Gastroesophageal sphincter (tissue), 4 donors: ENCODE measurements around the gene CAMK1D. TPM values are rescaled to one million over a fixed set of nuclear protein-coding genes. Genes with fewer than 3 reads are reported as not detected.
"Not testable (repeated sequence)": the region's sequence is repeated elsewhere in the genome, so short reads cannot be mapped to it uniquely, and the experiment has no call there.

Source experiments
- ATAC-seq: fragments of 150-250 bp; one replicate; pipeline ENCODE4 v1.9.1; 2016; ENCODE audit warnings: mild to moderate bottlenecking, moderate library complexity
- H3K27ac ChIP-seq, 4 donors: fragments of 200-600 bp; sonication (generic) in 3 of 4; 1 replicate in 3 of 4; 2 replicates in 1 of 4; pipeline ENCODE4 v1.5.1; 2016 to 2019
- H3K27me3 ChIP-seq: fragments of 200-600 bp; sonication (generic); one replicate; pipeline ENCODE4 v1.5.1; 2019
- H3K36me3 ChIP-seq, 2 donors: fragments of 200-600 bp; sonication (generic); one replicate each; pipeline ENCODE4 v1.5.1; 2019; ENCODE audit warnings: control low read depth in 1 of 2
- H3K4me1 ChIP-seq, 3 donors: fragments of 200-600 bp; sonication (generic); 1 replicate in 2 of 3; 2 replicates in 1 of 3; pipeline ENCODE4 v1.5.1; 2016 to 2019; ENCODE audit warnings: control low read depth in 2 of 3
- H3K4me3 ChIP-seq, 2 donors: fragments of 200-600 bp; sonication (generic); one replicate each; pipeline ENCODE4 v1.5.1; 2019; ENCODE audit warnings: mild to moderate bottlenecking in 1 of 2, moderate library complexity in 1 of 2
- H3K9me3 ChIP-seq, 3 donors: fragments of 200-600 bp; sonication (generic); one replicate each; pipeline ENCODE4 v1.5.1; 2017 to 2019; ENCODE audit warnings: control low read depth in 2 of 3
- CTCF ChIP-seq, 4 experiments: fragments of 200-600 bp in 2 of 4; fragments of 450-650 bp in 2 of 4; sonication (generic) in 1 of 4; IDR thresholded peaks; one replicate each; pipeline ENCODE4 v1.5.1; 2017 to 2019; ENCODE audit warnings: antibody characterized with exemption in 4 of 4, mild to moderate bottlenecking in 2 of 4, moderate library complexity in 2 of 4
- EP300 ChIP-seq: sonication (generic); formaldehyde crosslinking; IDR thresholded peaks from one replicate; pipeline ENCODE4 v1.6.1; 2017; ENCODE audit warnings: antibody characterized with exemption, mild to moderate bottlenecking
- POLR2A ChIP-seq, 2 donors: fragments of 450-650 bp; IDR thresholded peaks; one replicate each; pipeline ENCODE4 v1.6.1; 2017; ENCODE audit warnings: antibody characterized with exemption in 2 of 2, mild to moderate bottlenecking in 2 of 2, moderate library complexity in 1 of 2
- POLR2AphosphoS5 ChIP-seq: sonication (generic); formaldehyde crosslinking; IDR thresholded peaks from one replicate; pipeline ENCODE4 v1.6.1; 2017; ENCODE audit warnings: antibody characterized with exemption
- WGBS, 2 donors: methylation state at CpG; one replicate each; pipeline ENCODE4 v1.1.5; 2018; ENCODE audit warnings: low coverage in 1 of 2; 5-methylcytosine and 5-hydroxymethylcytosine counted together
- total RNA-seq, 4 donors: library from RNA; depleted of rRNA; stranded (reverse); fragments of >200 nt; gene quantifications; one replicate each; pipeline ENCODE4 v1.1.0, GENCODE V29; 2016

CAMK1D gene
- total RNA-seq, 4 donors from 2014 or later = 11.6 to 18.3 (median 15.3) TPM

- no peak for TF ChIP-seq POLR2A (IDR thresholded peaks at IDR 0.05)
- no peak for TF ChIP-seq CTCF (IDR thresholded peaks at IDR 0.05)
- no peak for TF ChIP-seq POLR2AphosphoS5
- TF ChIP-seq EP300 = no peak
- no peak for ATAC-seq
- H3K9me3 ChIP-seq = no peaks in the 10 kb centered on the region
- H3K27me3 ChIP-seq = no peaks in the 10 kb centered on the region
- no peak overlapping the region for H3K27ac ChIP-seq
- peaks cover 0 to 5% of the 10 kb centered on the region in 2 donors for H3K36me3 ChIP-seq
- H3K4me1 ChIP-seq = no peaks in the 10 kb centered on the region
- H3K4me3 ChIP-seq = no peak overlapping the region
- WGBS, 2 donors = 94 to 97% methylated on average over 5 to 9 of the region's 11 CpGs
Measured at GRCh38 chr10:12808014-12808613, 458.8 kb downstream of the CAMK1D start.

GRCh38 chr10:12810046-12810445 lies 460.7 kb downstream of the CAMK1D start:
- H3K4me1 ChIP-seq, ATAC-seq, H3K27me3 ChIP-seq, H3K4me3 ChIP-seq, H3K27ac ChIP-seq, H3K9me3 ChIP-seq: not testable (repeated sequence)
- H3K36me3 ChIP-seq = peaks cover 0 to 17% of the 10 kb centered on the region in 2 donors
- 76 to 94% methylated on average over 2 to 3 of the region's 6 CpGs for WGBS, 2 donors

- no peaks in the 10 kb centered on the region for H3K27me3 ChIP-seq
- peaks cover 0 to 32% of the 10 kb centered on the region in 2 donors for H3K36me3 ChIP-seq
- no peak for ATAC-seq
- H3K4me3 ChIP-seq = no peak overlapping the region
- H3K9me3 ChIP-seq = peaks cover 0 to 8% (median 0%) of the 10 kb centered on the region in 3 donors
- no peak for TF ChIP-seq POLR2A (IDR thresholded peaks at IDR 0.05)
- no peak for TF ChIP-seq EP300
- TF ChIP-seq CTCF (IDR thresholded peaks at IDR 0.05) = no peak
- no peak for TF ChIP-seq POLR2AphosphoS5
- WGBS, 2 donors = 80% methylated on average over 1 to 14 of the region's 14 CpGs
- no peaks in the 10 kb centered on the region for H3K4me1 ChIP-seq
- no peak overlapping the region for H3K27ac ChIP-seq
Measured at GRCh38 chr10:12811826-12812225, 462.5 kb downstream of the CAMK1D start.

- WGBS, 2 donors = 79 to 97% methylated on average over 7 of the region's 10 CpGs
- no peak overlapping the region for H3K27ac ChIP-seq
- no peak overlapping the region for H3K4me3 ChIP-seq
Measured at GRCh38 chr10:12812571-12812970, 463.2 kb downstream of the CAMK1D start.

GRCh38 chr10:12814166-12814565 lies 464.8 kb downstream of the CAMK1D start:
- no peak overlapping the region for H3K4me3 ChIP-seq
- H3K36me3 ChIP-seq = peaks cover 0 to 38% of the 10 kb centered on the region in 2 donors
- peaks cover 0 to 8% (median 0%) of the 10 kb centered on the region in 3 donors for H3K9me3 ChIP-seq
- 100% methylated on average over 1 to 2 of the region's 9 CpGs for WGBS, 2 donors
- H3K27me3 ChIP-seq = no peaks in the 10 kb centered on the region
- no peak for ATAC-seq
- TF ChIP-seq CTCF (IDR thresholded peaks at IDR 0.05) (no peak), POLR2AphosphoS5 (no peak), EP300 (no peak)
- H3K4me1 ChIP-seq = no peaks in the 10 kb centered on the region
- no peak overlapping the region for H3K27ac ChIP-seq

More at GRCh38 chr10:12812571-12812970, 463.2 kb downstream of the CAMK1D start:
- no peak for ATAC-seq
- no peak for TF ChIP-seq POLR2AphosphoS5
- TF ChIP-seq POLR2A (IDR thresholded peaks at IDR 0.05) = no peak
- no peak for TF ChIP-seq EP300
- no peak for TF ChIP-seq CTCF (IDR thresholded peaks at IDR 0.05)
- no peaks in the 10 kb centered on the region for H3K27me3 ChIP-seq
- peaks cover 0 to 34% of the 10 kb centered on the region in 2 donors for H3K36me3 ChIP-seq
- H3K9me3 ChIP-seq = peaks cover 0 to 8% (median 0%) of the 10 kb centered on the region in 3 donors
- H3K4me1 ChIP-seq = no peaks in the 10 kb centered on the region
